Measurements from ENCODE around the gene KIRREL3.

Gene KIRREL3

GRCh38 chr11:126417091-126417862, 583.3 kb downstream of the KIRREL3 start:
- H3K27ac ChIP-seq: peak overlapping the region; percentile 44
- no peak for TF ChIP-seq CTCF (conservative IDR thresholded peaks at IDR 0.05)
- TF ChIP-seq ZFX (IDR thresholded peaks at IDR 0.05): no peak

GRCh38 chr11:126416542-126417090, 584.0 kb downstream of the KIRREL3 start:
- H3K27ac ChIP-seq: peak overlapping the region; percentile 44
- TF ChIP-seq ZFX (IDR thresholded peaks at IDR 0.05): no peak
- no peak for TF ChIP-seq CTCF (conservative IDR thresholded peaks at IDR 0.05)

GRCh38 chr11:126415669-126416420, 584.7 kb downstream of the KIRREL3 start:
- TF ChIP-seq CTCF (conservative IDR thresholded peaks at IDR 0.05): no peak
- no peak for TF ChIP-seq ZFX (IDR thresholded peaks at IDR 0.05)
- peak overlapping the region; percentile 44; the same call in 1 of the 2 replicates for H3K27ac ChIP-seq

GRCh38 chr11:126415128-126415527, 585.4 kb downstream of the KIRREL3 start:
- TF ChIP-seq CTCF (conservative IDR thresholded peaks at IDR 0.05) (no peak), ZFX (IDR thresholded peaks at IDR 0.05) (no peak)

GRCh38 chr11:126414615-126415014, 586.0 kb downstream of the KIRREL3 start:
- TF ChIP-seq ZFX (IDR thresholded peaks at IDR 0.05) (no peak), CTCF (conservative IDR thresholded peaks at IDR 0.05) (no peak)
- no peak overlapping the region for H3K27ac ChIP-seq

More at GRCh38 chr11:126415128-126415527, 585.4 kb downstream of the KIRREL3 start:
- H3K27ac ChIP-seq: no peak overlapping the region

- no peak overlapping the region for H3K27ac ChIP-seq
Measured at GRCh38 chr11:126413843-126414405, 586.6 kb downstream of the KIRREL3 start.

More at GRCh38 chr11:126413843-126414405, 586.6 kb downstream of the KIRREL3 start:
- no peak for TF ChIP-seq CTCF (conservative IDR thresholded peaks at IDR 0.05)
- no peak for TF ChIP-seq ZFX (IDR thresholded peaks at IDR 0.05)
